Ovary (tissue), 9 donors: ENCODE data around the gene STK32C. TPM values are rescaled to one million over a fixed set of nuclear protein-coding genes. Genes with fewer than 3 reads are reported as not detected.

Experiments
- DNase-seq, 5 donors: peaks; one replicate each; pipeline ENCODE4 v3.0.0-alpha.2; 2019 to 2020
- H3K27ac ChIP-seq, 2 donors: fragments of 200-600 bp; one replicate each; pipeline versions ENCODE4 v1.5.1 to v1.8.0; 2019 to 2022
- H3K27me3 ChIP-seq: fragments of 200-600 bp; one replicate; pipeline ENCODE4 v1.8.0; 2022
- H3K36me3 ChIP-seq: fragments of 200-600 bp; sonication (generic); one replicate; pipeline ENCODE4 v1.5.1; 2019
- H3K4me1 ChIP-seq: one replicate; pipeline ENCODE4 v1.8.1; 2013; ENCODE audit warnings: mild to moderate bottlenecking, moderate library complexity; ENCODE audit not compliant: insufficient read depth
- H3K4me3 ChIP-seq: fragments of 200-600 bp; sonication (generic); one replicate; pipeline ENCODE4 v1.5.1; 2017
- H3K9me3 ChIP-seq, 2 donors: fragments of 200-600 bp in 1 of 2; sonication (generic) in 1 of 2; one replicate each; pipeline versions ENCODE4 v1.5.1 to v1.8.1; 2013 to 2019; ENCODE audit warnings: mild to moderate bottlenecking in 1 of 2, moderate library complexity in 1 of 2
- CTCF ChIP-seq, 3 donors: fragments of 450-650 bp in 2 of 3; fragments of 200-600 bp in 1 of 3; IDR thresholded peaks; one replicate each; pipeline versions ENCODE4 v1.5.1 to v1.8.0; 2016 to 2022; ENCODE audit warnings: antibody characterized with exemption in 3 of 3, mild to moderate bottlenecking in 1 of 3
- EP300 ChIP-seq: sonication (generic); formaldehyde crosslinking; IDR thresholded peaks from one replicate; pipeline ENCODE4 v1.6.1; 2017; ENCODE audit warnings: antibody characterized with exemption
- POLR2A ChIP-seq: fragments of 450-650 bp; IDR thresholded peaks from one replicate; pipeline ENCODE4 v1.6.1; 2017; ENCODE audit warnings: antibody characterized with exemption, mild to moderate bottlenecking, moderate library complexity
- WGBS, 3 donors: extraction: QIAGEN DNeasy Blood & Tissue Kit in 1 of 3; methylation state at CpG; one replicate each; pipeline versions ENCODE4 v1.1.5 to v1.1.7; 2013 to 2017; 5-methylcytosine and 5-hydroxymethylcytosine counted together
- intact Hi-C, 4 donors: fragments of 100-400 bp; cut with DNase I; formaldehyde crosslinking; loops; one replicate each; pipeline versions ENCODE4 v1.11.0 to v1.15.1; 2022 to 2023
- polyA plus RNA-seq, 2 donors: library from polyadenylated mRNA; stranded (reverse); fragments of 200-250 nt in 1 of 2; fragments of 350-450 nt in 1 of 2; fragmentation: Illumina TruSeq in 1 of 2; extraction: RNeasy Lipid Tissue Mini Kit (QIAGEN cat#74804) in 1 of 2; gene quantifications; one replicate each; pipeline ENCODE4 v1.2.3, GENCODE V29; 2013 to 2014
- total RNA-seq, 7 donors: library from RNA; depleted of rRNA in 2 of 7; stranded (reverse); fragments of >200 nt in 2 of 7; fragmentation: NEBNext Ultra II Directional in 3 of 7; extraction: Animal tissue kit (Norgen Biotek cat#: 25700) in 3 of 7; gene quantifications; one replicate each; pipeline versions ENCODE4 v1.1.0 to v1.2.4, GENCODE V29; 2016 to 2023
- donor health status: DM: no; HTN: no; CAD: no; lungs with moderate emphysema.
- donor health status: DM: no; HTN: no; CAD: no.
- donor health status: Bipolar disorder and iron deficiency.
- donor health status: DM: yes; HTN: yes; CAD: no.
- donor health status: DM: no; HTN: no; CAD: no.
- donor health status: DM: yes; HTN: yes; CAD: no.

STK32C gene
- total and polyA plus RNA-seq, 9 donors, result 2.6 to 13.8 (median 8.8) TPM

GRCh38 chr10:132238371-132239125 is 69.2 kb downstream of the STK32C start:
- WGBS, 3 donors, result 85 to 87% (median 86%) methylated on average over 17 of the region's 17 CpGs
- intact Hi-C loops, result loop anchor here in 1 of 4 donors (5.0 kb wide), 1 partner anchor 214 kb away; no protein-coding TSS in a partner anchor
- Histone ChIP-seq H3K9me3 (no peaks in the 10 kb centered on the region), H3K27ac (no peak overlapping the region), H3K4me1 (peaks cover 4% of the 10 kb centered on the region), H3K27me3 (no peaks in the 10 kb centered on the region), H3K36me3 (no peaks in the 10 kb centered on the region), H3K4me3 (no peak overlapping the region)
- DNase-seq, result peak in 1 of 5 donors; percentile 14
- TF ChIP-seq EP300 (no peak), POLR2A (no peak), CTCF (IDR thresholded peaks at IDR 0.05) (no peak)

- Histone ChIP-seq H3K27ac (no peak overlapping the region), H3K4me1 (peaks cover 4% of the 10 kb centered on the region), H3K4me3 (no peak overlapping the region), H3K27me3 (no peaks in the 10 kb centered on the region), H3K9me3 (no peaks in the 10 kb centered on the region), H3K36me3 (no peaks in the 10 kb centered on the region)
- intact Hi-C loops, result loop anchor here in 1 of 4 donors (5.0 kb wide), 1 partner anchor 214 kb away; no protein-coding TSS in a partner anchor
- WGBS, 3 donors, result 17 to 36% (median 22%) methylated on average over 9 of the region's 9 CpGs
- DNase-seq, result peak in 3 of 5 donors; percentile 28 to 61 (median 54)
- no peak for TF ChIP-seq CTCF (IDR thresholded peaks at IDR 0.05)
- no peak for TF ChIP-seq POLR2A
- TF ChIP-seq EP300, result no peak
These were observed 69.9 kb downstream of the STK32C start for GRCh38 chr10:132237871-132238270.

GRCh38 chr10:132237396-132237795 is 70.4 kb downstream of the STK32C start:
- Histone ChIP-seq H3K4me1 (peaks cover 4% of the 10 kb centered on the region), H3K36me3 (no peaks in the 10 kb centered on the region), H3K27me3 (no peaks in the 10 kb centered on the region), H3K4me3 (no peak overlapping the region), H3K9me3 (no peaks in the 10 kb centered on the region), H3K27ac (no peak overlapping the region)
- intact Hi-C loops, result loop anchor here in 1 of 4 donors (5.0 kb wide), 1 partner anchor 215 kb away; no protein-coding TSS in a partner anchor
- TF ChIP-seq EP300, result no peak
- TF ChIP-seq CTCF (IDR thresholded peaks at IDR 0.05), result no peak
- no peak for TF ChIP-seq POLR2A
- DNase-seq, result no peak
- WGBS, 3 donors, result 69 to 83% (median 72%) methylated on average over 15 of the region's 15 CpGs

GRCh38 chr10:132236881-132237280 is 70.9 kb downstream of the STK32C start:
- 90 to 94% (median 90%) methylated on average over 13 of the region's 13 CpGs for WGBS, 3 donors
- H3K9me3 ChIP-seq, result no peaks in the 10 kb centered on the region
- no peak overlapping the region for H3K27ac ChIP-seq
- no peak for TF ChIP-seq POLR2A
- TF ChIP-seq CTCF (IDR thresholded peaks at IDR 0.05), result no peak
- TF ChIP-seq EP300, result no peak
- intact Hi-C loops, result loop anchor here in 1 of 4 donors (5.0 kb wide), 1 partner anchor 215 kb away; no protein-coding TSS in a partner anchor
- no peak overlapping the region for H3K4me3 ChIP-seq
- H3K36me3 ChIP-seq, result no peaks in the 10 kb centered on the region
- H3K27me3 ChIP-seq, result no peaks in the 10 kb centered on the region
- H3K4me1 ChIP-seq, result peaks cover 2% of the 10 kb centered on the region
- no peak for DNase-seq
